WERI-Rb-1 (cell line): ENCODE results near the gene ITGB5.

ENCODE experiments used
- DNase-seq: peaks from one replicate; pipeline ENCODE4 v3.0.0-alpha.2; 2020
- H3K27ac ChIP-seq: fragments of 250-450 bp; sonication (Bioruptor Pico); 2 replicates; pipeline ENCODE4 v1.5.1; 2020; ENCODE audit warnings: mild to moderate bottlenecking, moderate library complexity
- H3K27me3 ChIP-seq: fragments of 250-450 bp; sonication (Bioruptor Pico); 2 replicates; pipeline ENCODE4 v1.5.1; 2021; ENCODE audit warnings: mild to moderate bottlenecking, low read depth, moderate library complexity; ENCODE audit not compliant: insufficient read depth, severe bottlenecking
- H3K36me3 ChIP-seq: fragments of 250-450 bp; sonication (Bioruptor Pico); 2 replicates; pipeline ENCODE4 v1.5.1; 2020; ENCODE audit warnings: mild to moderate bottlenecking, moderate library complexity
- H3K4me3 ChIP-seq: 2 replicates; pipeline ENCODE4 v1.5.1; 2011; ENCODE audit warnings: low read depth, mild to moderate bottlenecking, control low read depth, low read length
- H3K9me3 ChIP-seq: fragments of 250-450 bp; sonication (Bioruptor Pico); 2 replicates; pipeline ENCODE4 v1.5.1; 2021; ENCODE audit warnings: mild to moderate bottlenecking, moderate library complexity; ENCODE audit not compliant: severe bottlenecking
- CTCF ChIP-seq: IDR thresholded peaks from 2 replicates; pipeline ENCODE4 v1.5.1; 2011; ENCODE audit warnings: low read depth, mild to moderate bottlenecking, control low read depth, inconsistent platforms, low read length

The ITGB5 gene

GRCh38 chr3:124890573-124891190 lies 3.5 kb upstream of the ITGB5 start:
- Histone ChIP-seq H3K9me3 (no peaks in the 10 kb centered on the region), H3K27me3 (no peaks in the 10 kb centered on the region), H3K4me3 (no peak overlapping the region), H3K27ac (no peak overlapping the region), H3K36me3 (no peaks in the 10 kb centered on the region)
- no peak for TF ChIP-seq CTCF
- DNase-seq, result peak; percentile 44

DNA sequence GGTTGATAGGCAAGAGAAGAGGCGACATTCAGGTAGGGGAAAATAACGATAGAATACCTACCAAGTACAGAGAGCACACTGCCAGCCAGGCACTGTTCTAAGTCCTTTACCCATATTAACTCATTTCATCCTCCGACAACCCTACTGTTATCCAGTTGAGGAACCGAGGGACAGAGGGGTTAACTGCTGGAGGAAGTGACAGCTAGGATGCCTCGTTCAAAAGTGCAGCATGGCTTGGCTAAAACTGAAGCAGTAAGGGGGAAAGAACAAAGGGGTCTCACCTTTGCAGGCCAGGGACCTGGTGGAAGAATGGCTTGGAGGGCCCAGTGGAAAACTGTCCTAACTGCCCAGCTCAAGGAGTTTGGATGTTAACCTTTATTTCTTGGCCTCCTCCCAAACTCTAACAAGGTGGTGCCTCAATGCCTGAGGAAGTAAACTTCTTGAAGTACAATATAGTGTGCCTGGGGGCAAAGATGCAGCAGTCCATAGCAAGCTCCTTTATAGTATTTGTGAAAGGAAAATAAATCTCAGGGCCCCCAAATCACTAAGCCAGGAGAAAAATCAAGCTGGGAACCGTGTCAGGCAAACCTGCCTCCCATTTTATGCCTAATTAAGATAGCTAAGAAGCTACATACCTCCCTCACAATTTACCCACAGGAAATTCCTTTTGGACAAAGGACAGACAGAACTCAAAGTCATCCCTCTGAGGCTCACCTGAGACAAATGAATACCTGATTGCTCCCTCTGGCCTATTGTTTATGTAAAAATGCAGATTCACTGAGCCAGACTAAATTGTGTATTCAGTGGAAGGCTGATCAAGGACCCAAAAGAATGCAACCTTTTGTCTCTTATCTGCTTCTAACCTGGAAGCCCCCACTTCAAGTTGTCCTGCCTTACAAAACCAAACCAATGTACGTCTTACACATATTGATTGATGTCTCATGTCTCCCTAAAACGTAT lies 1.6 kb upstream of the ITGB5 start:
- Histone ChIP-seq H3K9me3 (no peaks in the 10 kb centered on the region), H3K27me3 (no peaks in the 10 kb centered on the region), H3K36me3 (no peaks in the 10 kb centered on the region), H3K27ac (no peak overlapping the region), H3K4me3 (no peak overlapping the region)
- TF ChIP-seq CTCF, result no peak
- no peak for DNase-seq

GRCh38 chr3:124887932-124888298 lies 750 bp upstream of the ITGB5 start:
- Histone ChIP-seq H3K27me3 (no peaks in the 10 kb centered on the region), H3K9me3 (no peaks in the 10 kb centered on the region), H3K27ac (no peak overlapping the region), H3K36me3 (no peaks in the 10 kb centered on the region), H3K4me3 (peak overlapping the region; percentile 79)
- no peak for TF ChIP-seq CTCF
- no peak for DNase-seq

GRCh38 chr3:124886168-124887056 lies 753 bp downstream of the ITGB5 start:
- Histone ChIP-seq H3K27me3 (no peaks in the 10 kb centered on the region), H3K9me3 (no peaks in the 10 kb centered on the region), H3K36me3 (no peaks in the 10 kb centered on the region), H3K4me3 (peak overlapping the region; percentile 46), H3K27ac (no peak overlapping the region)
- no peak for TF ChIP-seq CTCF
- peak; percentile 39 for DNase-seq

DNA sequence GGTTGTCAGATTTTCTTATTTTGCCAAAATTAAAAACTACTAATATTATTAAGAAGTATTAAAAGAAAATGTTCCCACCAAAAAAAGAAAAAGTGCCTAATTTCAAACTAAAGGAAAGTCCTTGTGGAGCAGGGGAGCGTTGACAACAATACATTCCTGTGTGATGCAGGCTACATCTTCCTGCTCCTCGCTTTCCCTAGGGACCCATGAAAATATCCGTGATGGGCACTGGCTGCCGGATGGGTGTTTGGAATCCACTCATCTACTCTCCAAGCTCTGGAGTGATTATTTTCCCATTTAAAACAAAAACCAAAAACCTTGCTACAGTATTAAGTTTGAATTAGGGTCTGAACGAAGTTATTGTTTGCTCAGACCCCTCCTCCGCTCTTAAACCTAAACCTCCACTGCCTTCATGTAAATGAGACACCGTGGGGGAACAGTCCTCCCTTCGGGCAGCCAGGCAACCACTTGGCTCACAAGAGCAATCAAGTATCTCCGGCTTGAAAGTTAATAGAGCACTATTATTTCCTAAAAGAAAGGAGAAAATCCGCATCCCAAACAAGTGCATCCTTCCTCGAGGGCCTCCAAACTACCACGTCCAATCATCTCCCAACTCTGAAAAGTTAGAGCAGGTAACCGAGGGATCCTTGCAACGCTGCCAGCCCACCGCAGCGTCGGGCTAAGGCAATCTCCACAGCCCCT lies 1.5 kb downstream of the ITGB5 start:
- H3K4me3 ChIP-seq, result no peak overlapping the region

More for the DNA sequence above, 1.5 kb downstream of the ITGB5 start:
- H3K9me3 ChIP-seq, result no peaks in the 10 kb centered on the region
- H3K27me3 ChIP-seq, result no peaks in the 10 kb centered on the region
- no peak for DNase-seq
- TF ChIP-seq CTCF, result no peak
- H3K36me3 ChIP-seq, result no peaks in the 10 kb centered on the region
- no peak overlapping the region for H3K27ac ChIP-seq
